Upper lobe of left lung (tissue), 4 donors: ENCODE results near the gene C17orf100.

Source experiments
- CTCF ChIP-seq, 6 experiments: fragments of 450-650 bp in 4 of 6; fragments of 200-600 bp in 2 of 6; sonication (generic) in 2 of 6; IDR thresholded peaks; one replicate each; pipeline ENCODE4 v1.5.1; 2016 to 2019; ENCODE audit warnings: antibody characterized with exemption in 6 of 6
- EP300 ChIP-seq, 4 donors: sonication (generic); formaldehyde crosslinking; IDR thresholded peaks; one replicate each; pipeline ENCODE4 v1.5.1; 2017; ENCODE audit warnings: antibody characterized with exemption in 4 of 4, control low read depth in 2 of 4
- POLR2A ChIP-seq, 4 donors: fragments of 450-650 bp; IDR thresholded peaks; one replicate each; pipeline ENCODE4 v1.5.1; 2016 to 2017; ENCODE audit warnings: antibody characterized with exemption in 4 of 4, mild to moderate bottlenecking in 2 of 4
- POLR2AphosphoS5 ChIP-seq, 2 donors: sonication (generic); formaldehyde crosslinking; IDR thresholded peaks; one replicate each; pipeline ENCODE4 v1.5.1; 2017; ENCODE audit warnings: antibody characterized with exemption in 2 of 2

DNA sequence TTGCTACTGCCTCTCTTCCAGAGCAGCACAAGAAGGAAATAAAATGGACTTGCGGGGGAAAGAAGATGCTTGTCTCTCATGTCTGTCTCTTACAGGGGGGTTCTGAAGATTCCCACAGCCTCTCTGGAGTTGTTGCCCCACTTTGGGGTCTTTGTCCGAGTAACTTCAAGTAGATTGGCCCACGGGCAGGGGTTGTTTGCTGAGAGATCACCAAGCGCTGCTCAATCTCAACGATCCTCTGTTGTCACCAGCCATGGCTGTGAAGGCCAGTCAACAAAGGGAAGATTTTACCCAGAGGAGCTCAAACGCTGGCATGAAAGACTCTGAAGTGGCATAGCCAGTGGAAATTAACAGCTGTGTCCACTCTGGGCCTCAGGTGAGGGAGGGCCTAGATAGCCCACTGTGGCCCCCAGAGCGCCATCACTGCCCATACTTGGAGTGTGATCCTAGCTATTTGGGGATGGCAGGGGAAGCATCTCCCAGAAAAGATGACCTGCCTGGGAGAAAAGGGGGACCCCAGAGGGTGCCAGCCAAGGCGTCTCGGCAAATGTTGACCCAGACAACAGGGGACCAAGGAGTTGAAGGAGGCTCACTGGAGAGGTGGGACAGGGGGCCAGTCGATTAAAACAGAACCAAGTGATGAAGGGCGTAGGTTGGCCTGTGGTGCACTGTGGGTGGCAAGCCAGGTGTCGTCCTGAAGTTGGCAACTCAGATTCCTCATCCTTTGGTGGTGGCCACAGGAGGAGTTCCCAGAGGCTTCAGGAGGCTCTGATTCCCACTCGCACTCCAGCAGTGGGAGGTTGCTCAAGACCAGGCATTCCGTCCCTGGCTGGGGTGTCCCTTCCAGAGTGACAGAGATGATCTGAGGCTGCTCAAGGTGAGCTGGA lies 33.6 kb downstream of the C17orf100 start:
- no peak for TF ChIP-seq EP300 (IDR thresholded peaks at IDR 0.05)
- TF ChIP-seq CTCF (IDR thresholded peaks at IDR 0.05): no peak
- TF ChIP-seq POLR2A (IDR thresholded peaks at IDR 0.05): no peak
- TF ChIP-seq POLR2AphosphoS5 (IDR thresholded peaks at IDR 0.05): no peak
